Ovary (tissue), 9 donors: ENCODE results near the gene CDK5RAP3. TPM values are rescaled to one million over a fixed set of nuclear protein-coding genes. Genes with fewer than 3 reads are reported as not detected.
"Not testable (repeated sequence)": the region's sequence is repeated elsewhere in the genome, so short reads cannot be mapped to it uniquely, and the experiment has no call there.

Source experiments
- DNase-seq, 5 donors: peaks; one replicate each; pipeline ENCODE4 v3.0.0-alpha.2; 2019 to 2020
- H3K27ac ChIP-seq, 2 donors: fragments of 200-600 bp; one replicate each; pipeline versions ENCODE4 v1.5.1 to v1.8.0; 2019 to 2022
- H3K27me3 ChIP-seq: fragments of 200-600 bp; one replicate; pipeline ENCODE4 v1.8.0; 2022
- H3K36me3 ChIP-seq: fragments of 200-600 bp; sonication (generic); one replicate; pipeline ENCODE4 v1.5.1; 2019
- H3K4me1 ChIP-seq: one replicate; pipeline ENCODE4 v1.8.1; 2013; ENCODE audit warnings: mild to moderate bottlenecking, moderate library complexity; ENCODE audit not compliant: insufficient read depth
- H3K4me3 ChIP-seq: fragments of 200-600 bp; sonication (generic); one replicate; pipeline ENCODE4 v1.5.1; 2017
- H3K9me3 ChIP-seq, 2 donors: fragments of 200-600 bp in 1 of 2; sonication (generic) in 1 of 2; one replicate each; pipeline versions ENCODE4 v1.5.1 to v1.8.1; 2013 to 2019; ENCODE audit warnings: mild to moderate bottlenecking in 1 of 2, moderate library complexity in 1 of 2
- EP300 ChIP-seq: sonication (generic); formaldehyde crosslinking; IDR thresholded peaks from one replicate; pipeline ENCODE4 v1.6.1; 2017; ENCODE audit warnings: antibody characterized with exemption
- POLR2A ChIP-seq: fragments of 450-650 bp; IDR thresholded peaks from one replicate; pipeline ENCODE4 v1.6.1; 2017; ENCODE audit warnings: antibody characterized with exemption, mild to moderate bottlenecking, moderate library complexity
- WGBS, 3 donors: extraction: QIAGEN DNeasy Blood & Tissue Kit in 1 of 3; methylation state at CpG; one replicate each; pipeline versions ENCODE4 v1.1.5 to v1.1.7; 2013 to 2017; 5-methylcytosine and 5-hydroxymethylcytosine counted together
- intact Hi-C, 4 donors: fragments of 100-400 bp; cut with DNase I; formaldehyde crosslinking; loops; one replicate each; pipeline versions ENCODE4 v1.11.0 to v1.15.1; 2022 to 2023
- polyA plus RNA-seq, 2 donors: library from polyadenylated mRNA; stranded (reverse); fragments of 200-250 nt in 1 of 2; fragments of 350-450 nt in 1 of 2; fragmentation: Illumina TruSeq in 1 of 2; extraction: RNeasy Lipid Tissue Mini Kit (QIAGEN cat#74804) in 1 of 2; gene quantifications; one replicate each; pipeline ENCODE4 v1.2.3, GENCODE V29; 2013 to 2014
- total RNA-seq, 7 donors: library from RNA; depleted of rRNA in 2 of 7; stranded (reverse); fragments of >200 nt in 2 of 7; fragmentation: NEBNext Ultra II Directional in 3 of 7; extraction: Animal tissue kit (Norgen Biotek cat#: 25700) in 3 of 7; gene quantifications; one replicate each; pipeline versions ENCODE4 v1.1.0 to v1.2.4, GENCODE V29; 2016 to 2023
- TF ChIP-seq, protein P1 (sequence below), 3 donors: fragments of 450-650 bp in 2 of 3; fragments of 200-600 bp in 1 of 3; IDR thresholded peaks; one replicate each; pipeline versions ENCODE4 v1.5.1 to v1.8.0; 2016 to 2022; ENCODE audit warnings: antibody characterized with exemption in 3 of 3, mild to moderate bottlenecking in 1 of 3
- donor health status: DM: no; HTN: no; CAD: no; lungs with moderate emphysema.
- donor health status: DM: no; HTN: no; CAD: no.
- donor health status: Bipolar disorder and iron deficiency.
- donor health status: DM: yes; HTN: yes; CAD: no.
- donor health status: DM: no; HTN: no; CAD: no.
- donor health status: DM: yes; HTN: yes; CAD: no.

Gene CDK5RAP3
- total and polyA plus RNA-seq, 9 donors, result 125 to 197 (median 144) TPM

GRCh38 chr17:48012654-48013053 is 41.7 kb downstream of the CDK5RAP3 start:
- H3K27me3 ChIP-seq, result no peaks in the 10 kb centered on the region
- TF ChIP-seq, protein P1, sequence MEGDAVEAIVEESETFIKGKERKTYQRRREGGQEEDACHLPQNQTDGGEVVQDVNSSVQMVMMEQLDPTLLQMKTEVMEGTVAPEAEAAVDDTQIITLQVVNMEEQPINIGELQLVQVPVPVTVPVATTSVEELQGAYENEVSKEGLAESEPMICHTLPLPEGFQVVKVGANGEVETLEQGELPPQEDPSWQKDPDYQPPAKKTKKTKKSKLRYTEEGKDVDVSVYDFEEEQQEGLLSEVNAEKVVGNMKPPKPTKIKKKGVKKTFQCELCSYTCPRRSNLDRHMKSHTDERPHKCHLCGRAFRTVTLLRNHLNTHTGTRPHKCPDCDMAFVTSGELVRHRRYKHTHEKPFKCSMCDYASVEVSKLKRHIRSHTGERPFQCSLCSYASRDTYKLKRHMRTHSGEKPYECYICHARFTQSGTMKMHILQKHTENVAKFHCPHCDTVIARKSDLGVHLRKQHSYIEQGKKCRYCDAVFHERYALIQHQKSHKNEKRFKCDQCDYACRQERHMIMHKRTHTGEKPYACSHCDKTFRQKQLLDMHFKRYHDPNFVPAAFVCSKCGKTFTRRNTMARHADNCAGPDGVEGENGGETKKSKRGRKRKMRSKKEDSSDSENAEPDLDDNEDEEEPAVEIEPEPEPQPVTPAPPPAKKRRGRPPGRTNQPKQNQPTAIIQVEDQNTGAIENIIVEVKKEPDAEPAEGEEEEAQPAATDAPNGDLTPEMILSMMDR (IDR thresholded peaks at IDR 0.05), result no peak
- no peak for TF ChIP-seq POLR2A
- TF ChIP-seq EP300, result no peak
- H3K9me3 ChIP-seq, result no peaks in the 10 kb centered on the region
- intact Hi-C loops, result loop anchor here in 1 of 4 donors (10.0 kb wide), 1 partner anchor 48 kb away; no protein-coding TSS in a partner anchor
- no peak for DNase-seq
- H3K4me3 ChIP-seq, result no peak overlapping the region
- no peaks in the 10 kb centered on the region for H3K4me1 ChIP-seq
- H3K27ac ChIP-seq, result no peak overlapping the region
- H3K36me3 ChIP-seq, result no peaks in the 10 kb centered on the region
- WGBS, 3 donors, result 26 to 41% (median 28%) methylated on average over 4 to 5 of the region's 5 CpGs

- no peaks in the 10 kb centered on the region for H3K4me1 ChIP-seq
- no peaks in the 10 kb centered on the region for H3K27me3 ChIP-seq
- no peaks in the 10 kb centered on the region for H3K9me3 ChIP-seq
- 73 to 81% (median 79%) methylated on average over 6 of the region's 6 CpGs for WGBS, 3 donors
- no peak overlapping the region for H3K4me3 ChIP-seq
- intact Hi-C loops, result loop anchor here in 1 of 4 donors (10.0 kb wide), 1 partner anchor 49 kb away; no protein-coding TSS in a partner anchor
- no peak for TF ChIP-seq EP300
- TF ChIP-seq, protein P1 (IDR thresholded peaks at IDR 0.05), result no peak
- no peak for TF ChIP-seq POLR2A
- DNase-seq, result no peak
- H3K36me3 ChIP-seq, result no peaks in the 10 kb centered on the region
- no peak overlapping the region for H3K27ac ChIP-seq
These were observed 43.1 kb downstream of the CDK5RAP3 start for GRCh38 chr17:48013876-48014594.

- Histone ChIP-seq H3K27me3 (no peaks in the 10 kb centered on the region), H3K36me3 (no peaks in the 10 kb centered on the region), H3K4me3 (no peak overlapping the region), H3K4me1 (no peaks in the 10 kb centered on the region), H3K9me3 (no peaks in the 10 kb centered on the region), H3K27ac (no peak overlapping the region)
- TF ChIP-seq POLR2A (no peak), EP300 (no peak)
- TF ChIP-seq, protein P1 (IDR thresholded peaks at IDR 0.05), result no peak
- WGBS, 3 donors, result 58 to 70% (median 68%) methylated on average over 8 of the region's 8 CpGs
- no peak for DNase-seq
- intact Hi-C loops, result loop anchor here (5.0 to 10.0 kb wide), 4 partner anchors 37 to 172 kb away; partner anchors contain the start of gene SCRN2 (in 1 of the 4)
These were observed 43.7 kb downstream of the CDK5RAP3 start for GRCh38 chr17:48014595-48015111.

DNA sequence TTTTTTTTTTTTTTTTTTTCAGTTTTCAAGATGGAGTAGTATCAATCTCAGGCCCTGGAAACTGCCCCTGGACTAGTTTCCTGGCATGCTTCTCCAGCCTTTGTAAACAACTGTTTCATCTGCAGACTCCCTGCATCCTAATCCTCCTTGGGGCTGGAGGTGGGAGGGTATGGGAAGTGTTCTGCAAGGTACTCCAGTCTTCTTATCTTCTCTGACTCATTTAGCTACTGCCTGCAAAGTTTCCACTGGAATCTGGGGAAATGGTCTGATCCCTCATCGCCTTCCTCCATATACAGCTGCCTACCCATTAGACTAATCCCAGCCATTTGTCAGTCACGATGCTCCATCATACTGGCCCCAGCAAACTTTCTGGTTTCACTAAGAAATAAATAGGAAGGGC is 45.2 kb downstream of the CDK5RAP3 start:
- H3K9me3 ChIP-seq, result no peaks in the 10 kb centered on the region
- TF ChIP-seq EP300 (no peak), POLR2A (no peak)
- TF ChIP-seq, protein P1 (IDR thresholded peaks at IDR 0.05), result no peak
- H3K27me3 ChIP-seq, result no peaks in the 10 kb centered on the region

GRCh38 chr17:48017817-48018158 is 46.9 kb downstream of the CDK5RAP3 start:
- 88 to 96% (median 95%) methylated on average over 4 of the region's 4 CpGs for WGBS, 3 donors
- not testable (repeated sequence) for H3K9me3 ChIP-seq, H3K27ac ChIP-seq, H3K36me3 ChIP-seq, H3K27me3 ChIP-seq, DNase-seq, H3K4me3 ChIP-seq, H3K4me1 ChIP-seq
- intact Hi-C loops, result loop anchor here (2.0 to 10.0 kb wide), 5 partner anchors 40 to 175 kb away; partner anchors contain the start of gene SCRN2 (in 1 of the 4)

More for the DNA sequence above, 45.2 kb downstream of the CDK5RAP3 start:
- no peak for DNase-seq
- no peak overlapping the region for H3K27ac ChIP-seq
- no peaks in the 10 kb centered on the region for H3K36me3 ChIP-seq
- WGBS, 3 donors, result 41 to 53% (median 42%) methylated on average over 2 of the region's 2 CpGs
- no peaks in the 10 kb centered on the region for H3K4me1 ChIP-seq
- intact Hi-C loops, result loop anchor here (2.0 to 10.0 kb wide), 5 partner anchors 39 to 174 kb away; partner anchors contain the start of gene SCRN2 (in 1 of the 4)
- H3K4me3 ChIP-seq, result no peak overlapping the region
